HG03520 (cell line): ENCODE results near the gene GDPD5.

Experiments used
- ATAC-seq: cut with Tn5 transposase; IDR thresholded peaks from one replicate; pipeline ENCODE4 v1.9.1; 2021; ENCODE audit warnings: mild to moderate bottlenecking, moderate library complexity; ENCODE audit not compliant: unreplicated experiment

GDPD5 gene

GRCh38 chr11:75495749-75496304, 29.9 kb downstream of the GDPD5 start:
- ATAC-seq, result no peak

GRCh38 chr11:75493626-75494025, 32.1 kb downstream of the GDPD5 start:
- ATAC-seq, result no peak

DNA sequence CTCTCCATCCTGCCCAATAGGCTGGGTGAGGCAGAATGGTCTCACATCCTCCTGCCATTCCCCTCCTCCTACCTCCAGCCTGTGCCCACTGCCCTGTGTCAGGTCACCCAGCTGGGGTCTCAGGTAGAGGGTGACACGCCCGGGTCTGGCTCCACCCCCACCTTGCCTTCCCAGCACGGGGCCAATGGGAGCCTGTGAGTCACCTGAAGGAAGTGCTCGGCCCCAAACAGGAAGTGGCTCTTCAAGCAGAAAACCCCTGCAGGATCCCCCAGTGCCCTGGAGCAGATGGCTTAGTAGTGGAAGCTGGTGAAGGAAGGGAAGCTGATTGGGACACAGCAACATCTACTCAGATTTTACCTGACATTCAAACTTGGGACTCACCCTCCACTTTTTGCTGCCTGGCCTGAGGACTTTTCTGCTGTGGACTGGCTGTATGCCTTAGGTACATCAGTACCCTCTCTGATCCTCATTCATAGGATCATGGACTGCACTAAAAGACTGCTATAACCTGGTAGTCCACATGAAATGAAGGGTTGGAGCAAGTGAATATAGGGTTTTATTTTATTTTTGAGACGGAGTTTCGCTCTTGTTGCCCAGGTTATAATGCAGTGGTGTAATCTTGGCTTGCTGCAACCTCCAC, 33.4 kb downstream of the GDPD5 start:
- peak; percentile 68 for ATAC-seq

DNA sequence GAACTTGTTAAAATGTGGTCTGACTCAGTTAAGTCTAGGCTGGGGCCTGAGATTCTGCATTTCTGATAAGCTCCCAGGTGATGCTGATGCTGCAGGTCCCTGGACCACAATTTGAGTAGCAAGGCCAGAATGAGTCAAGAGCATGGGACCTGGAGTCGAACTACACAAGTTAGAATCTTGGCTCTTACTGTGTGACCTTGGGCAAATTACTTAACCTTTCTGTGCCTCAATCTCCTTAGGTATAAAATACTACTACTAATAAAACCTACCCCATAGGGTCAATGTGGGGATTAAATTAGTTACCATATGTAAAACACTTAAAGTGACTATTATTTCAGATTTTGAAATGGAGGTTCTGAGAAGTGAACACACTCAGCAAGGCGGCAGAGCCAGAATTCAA, 34.3 kb downstream of the GDPD5 start:
- no peak for ATAC-seq

GRCh38 chr11:75490221-75491181, 35.2 kb downstream of the GDPD5 start:
- no peak for ATAC-seq

- no peak for ATAC-seq
Observed at GRCh38 chr11:75487365-75487764, 38.4 kb downstream of the GDPD5 start.

DNA sequence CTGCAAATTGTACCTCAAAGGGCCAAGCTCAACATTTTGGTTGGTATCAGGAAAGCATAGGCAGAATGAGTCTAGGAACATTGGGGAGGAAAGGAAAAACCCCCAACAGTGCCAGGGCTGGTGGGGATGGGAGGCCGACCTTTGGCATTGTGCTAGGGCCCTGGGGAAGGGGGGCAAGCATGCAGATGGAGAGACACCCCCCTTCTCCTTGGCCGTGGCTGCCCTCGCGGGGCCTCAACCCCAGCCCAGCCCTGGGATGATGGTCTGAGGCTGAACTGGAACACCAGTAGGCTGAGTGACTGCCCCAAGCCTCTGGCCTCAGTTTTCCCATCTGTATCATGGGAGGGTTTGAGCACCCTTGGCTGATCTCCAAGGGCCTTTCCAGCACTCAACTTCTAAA, 40.0 kb downstream of the GDPD5 start:
- no peak for ATAC-seq

- ATAC-seq, result no peak
Observed at GRCh38 chr11:75482931-75483469, 42.7 kb downstream of the GDPD5 start.

- no peak for ATAC-seq
Observed at GRCh38 chr11:75481922-75482606, 43.7 kb downstream of the GDPD5 start.

DNA sequence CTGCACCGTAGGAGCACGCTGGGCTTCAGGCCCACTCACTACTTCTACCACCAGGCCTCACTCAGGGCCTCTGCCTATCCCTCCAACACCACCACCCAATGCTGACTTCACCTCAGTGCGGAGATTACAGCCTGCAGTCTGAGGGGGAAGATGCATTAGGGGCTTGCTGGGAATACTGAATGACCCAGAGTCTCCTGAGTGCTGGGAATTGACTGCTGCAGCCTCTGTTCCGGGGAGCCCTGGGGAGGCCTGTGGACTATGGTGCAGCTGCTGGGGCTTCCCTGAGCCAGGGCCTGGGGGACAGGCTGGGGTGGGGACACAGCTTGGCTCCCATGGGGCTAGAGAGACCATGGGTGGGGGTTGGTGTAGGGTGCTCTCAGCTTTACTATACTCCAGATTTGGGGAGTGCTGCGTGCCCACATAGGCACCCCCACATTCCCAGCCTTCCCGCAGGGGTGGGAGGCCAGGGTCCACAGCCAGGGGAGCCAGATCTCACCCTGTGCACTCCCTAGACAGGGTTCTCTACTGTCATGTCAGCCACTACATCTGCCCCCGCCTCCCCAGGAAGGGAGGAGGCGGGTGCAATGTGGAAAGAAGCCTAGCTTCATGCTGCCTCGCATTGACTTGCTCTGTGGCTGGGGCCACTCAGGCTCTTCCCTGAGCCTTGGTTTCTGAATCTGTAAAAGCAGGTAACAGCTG, 44.4 kb downstream of the GDPD5 start:
- ATAC-seq, result no peak

DNA sequence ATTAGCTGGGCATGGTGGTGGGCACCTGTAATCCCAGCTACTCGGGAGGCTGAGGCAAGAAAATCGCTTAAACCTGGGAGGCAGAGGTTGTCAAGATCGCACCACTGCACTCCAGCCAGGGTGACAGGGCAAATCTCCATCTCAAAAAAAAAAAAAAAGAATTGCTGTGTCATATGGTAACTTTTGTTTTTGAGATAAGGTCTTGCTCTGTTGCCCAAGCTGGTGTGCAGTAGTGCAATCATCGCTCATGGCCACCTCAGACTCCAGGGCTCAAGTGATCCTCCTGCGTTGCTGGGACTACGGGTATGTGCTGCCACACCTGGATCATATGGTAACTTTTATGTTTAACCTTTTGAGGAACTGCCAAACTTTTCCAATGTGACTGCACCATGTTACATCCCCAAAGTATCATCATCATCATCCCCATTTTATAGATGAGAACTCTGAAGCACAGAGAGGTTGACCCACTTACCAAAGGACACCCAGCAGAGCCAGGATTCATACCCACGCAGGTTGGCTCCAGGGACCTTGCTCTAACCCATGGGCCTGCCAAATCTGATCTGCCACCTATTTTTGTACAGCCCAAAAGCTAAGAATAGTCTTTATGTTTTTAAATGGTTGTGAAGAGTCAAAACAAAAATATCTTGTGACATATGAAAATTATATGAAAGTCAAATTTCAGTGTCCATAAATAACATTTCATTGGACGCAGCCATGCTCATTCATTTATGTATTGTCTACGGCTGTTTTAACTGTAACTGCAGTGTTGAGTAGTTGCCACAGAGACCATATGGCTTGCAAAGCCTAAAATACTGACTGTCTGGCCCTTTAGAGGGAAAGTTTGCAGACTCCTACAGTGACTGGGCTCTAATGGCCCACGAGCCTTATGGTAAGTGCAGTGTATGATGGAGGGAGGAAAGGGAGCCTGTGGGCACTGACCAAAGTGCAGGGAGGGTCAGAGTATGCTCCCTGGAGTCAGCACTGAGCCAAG, 45.3 kb downstream of the GDPD5 start:
- no peak for ATAC-seq

DNA sequence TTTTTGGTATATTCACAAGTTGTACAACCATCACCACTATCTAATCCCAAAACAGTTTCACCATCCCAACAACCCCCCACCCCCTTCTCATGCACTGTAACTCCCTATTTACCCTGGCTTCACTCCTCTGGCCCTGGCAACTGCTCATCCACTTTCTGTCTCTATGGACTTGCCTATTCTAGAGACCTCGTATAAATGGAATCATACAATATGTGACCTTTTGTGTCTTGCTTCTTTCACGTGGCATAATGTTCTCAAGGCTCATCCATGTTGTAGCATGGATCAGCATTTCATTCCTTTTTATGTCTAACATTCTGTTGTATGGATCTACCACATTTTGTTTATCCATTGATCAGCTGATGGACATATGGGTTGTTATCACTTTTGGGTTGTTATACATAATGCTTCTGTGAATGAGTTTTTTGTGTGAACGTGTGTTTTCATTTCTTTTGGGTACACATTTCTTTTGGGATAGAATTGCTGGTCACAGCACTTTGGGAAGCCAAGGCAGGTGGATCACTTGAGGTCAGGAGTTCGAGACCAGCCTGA, 46.1 kb downstream of the GDPD5 start:
- no peak for ATAC-seq

DNA sequence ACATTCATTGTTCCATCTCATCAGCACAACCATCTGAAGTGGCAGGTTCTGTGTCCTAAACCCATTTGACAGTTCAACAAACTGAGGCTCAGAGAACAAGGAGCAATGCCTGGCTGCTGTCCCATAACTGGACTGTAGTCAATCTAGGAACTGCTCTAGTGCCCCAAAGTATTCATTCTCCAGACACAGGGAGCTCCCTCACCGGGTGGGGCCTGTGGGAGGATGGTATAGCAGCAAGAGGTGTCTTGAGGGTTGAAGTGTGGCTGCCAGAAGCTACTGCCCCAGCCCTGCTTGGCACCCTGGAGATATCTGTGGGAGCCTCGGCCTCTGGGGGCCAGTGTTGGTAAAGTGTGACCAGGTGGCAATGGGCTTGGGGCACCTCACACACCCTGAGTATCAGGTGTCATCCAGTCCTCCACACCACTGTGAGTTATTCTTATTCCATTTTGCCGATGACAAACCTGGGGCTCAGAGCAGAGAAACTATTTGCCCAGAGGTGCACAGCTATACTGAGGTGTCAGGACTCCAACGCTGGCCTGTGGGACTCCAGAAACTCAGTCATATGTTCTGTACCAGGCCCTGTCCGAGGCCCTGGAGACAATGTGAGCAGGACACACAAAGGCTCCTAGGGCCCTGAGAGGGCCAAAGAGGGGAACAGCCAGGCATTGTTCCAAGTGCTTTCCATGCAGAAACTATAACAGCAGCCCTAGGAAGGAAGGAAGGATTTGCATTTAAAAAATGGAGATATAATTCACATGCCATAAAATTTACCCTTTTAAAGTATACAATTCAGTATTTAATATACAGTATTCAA, 46.8 kb downstream of the GDPD5 start:
- no peak for ATAC-seq

GRCh38 chr11:75477614-75477935, 48.2 kb downstream of the GDPD5 start:
- no peak for ATAC-seq

DNA sequence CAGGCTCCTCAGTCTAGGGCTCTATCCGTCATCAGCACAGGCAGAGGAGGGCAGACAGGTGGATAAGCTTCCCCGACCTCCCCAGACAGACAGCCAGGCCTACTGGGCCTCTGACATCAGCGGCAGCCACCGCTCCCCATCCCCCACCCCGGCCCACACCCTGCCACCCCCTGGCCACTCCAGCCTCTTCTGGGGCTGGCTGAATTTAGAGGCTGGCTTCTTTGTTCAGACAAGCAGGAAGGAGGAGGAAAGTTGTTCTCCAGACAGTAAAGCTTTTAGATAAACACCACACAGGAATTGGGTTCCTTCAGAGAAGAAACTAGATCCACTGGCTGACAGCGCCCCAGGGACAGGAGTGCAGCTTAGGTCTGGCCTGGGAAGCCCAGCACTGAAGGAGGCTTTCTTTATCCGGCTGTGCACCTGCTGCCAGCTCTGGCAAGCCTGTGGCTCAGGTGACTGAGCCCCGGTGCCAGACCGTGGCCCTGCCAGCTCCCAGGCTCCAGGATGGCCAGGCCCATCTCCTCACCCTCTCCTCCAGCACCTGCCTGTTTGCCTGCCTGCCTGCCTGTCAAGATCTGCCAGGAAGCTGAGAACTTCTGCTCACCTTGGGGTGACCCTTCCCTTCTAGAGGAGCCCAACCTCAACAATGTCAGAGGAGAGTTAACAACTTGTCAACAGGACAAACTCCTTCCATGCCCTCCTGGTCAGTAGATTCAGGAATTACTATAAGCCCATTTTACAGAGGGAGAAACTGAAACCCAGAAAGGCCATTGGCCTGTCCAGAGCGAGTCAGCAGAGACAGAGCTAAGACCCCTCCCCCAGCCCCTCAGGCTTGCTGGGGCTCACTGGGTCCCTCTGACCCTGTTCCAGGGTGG, 48.8 kb downstream of the GDPD5 start:
- ATAC-seq, result no peak

GRCh38 chr11:75475767-75476650, 49.7 kb downstream of the GDPD5 start:
- no peak for ATAC-seq
